ENCODE results near the gene DRD1. TPM values are rescaled to one million over a fixed set of nuclear protein-coding genes. Genes with fewer than 3 reads are reported as not detected.
"Not testable (repeated sequence)": the region's sequence is repeated elsewhere in the genome, so short reads cannot be mapped to it uniquely, and the experiment has no call there.

DRD1 gene
- total RNA-seq, 4 donors from 2014 or later: 0.13 TPM; not detected in 3

DNA sequence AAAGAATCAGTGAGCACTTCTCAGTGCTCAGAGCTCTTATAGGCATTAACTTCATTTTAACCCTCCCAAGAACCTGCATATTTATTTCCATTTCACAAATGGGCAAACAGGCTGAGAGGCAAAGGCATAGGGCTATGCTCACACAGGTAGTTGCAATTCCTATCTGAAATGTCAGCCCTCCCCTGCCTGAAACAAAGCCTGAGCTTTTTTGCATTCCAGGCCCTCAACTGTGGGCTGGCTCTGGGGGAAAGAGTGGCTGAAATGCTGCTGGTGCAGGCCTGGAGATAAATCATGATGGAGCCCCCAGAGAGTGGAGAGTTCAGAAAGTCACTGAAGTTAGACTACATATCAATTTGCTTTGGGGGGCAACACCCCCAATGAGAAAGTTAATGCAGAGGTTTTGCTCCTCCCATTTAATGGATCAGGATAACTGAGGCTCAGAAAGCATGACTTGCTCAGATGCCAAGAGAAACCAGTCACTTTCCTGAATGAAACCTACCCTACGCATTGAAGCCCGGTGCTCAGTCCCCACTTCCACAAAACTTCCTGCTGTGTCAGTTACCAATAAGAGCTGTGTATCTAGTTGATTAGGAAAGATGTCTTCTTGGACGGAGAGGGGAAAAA, 5.6 kb downstream of the DRD1 start:
- WGBS, 2 donors (ENCODE audit: low coverage in 1 of 2): 63 to 72% methylated on average over 3 of the region's 3 CpGs
- Histone ChIP-seq H3K9me3 (no peaks in the 10 kb centered on the region), H3K4me3 (no peak overlapping the region), H3K27me3 (peaks cover 36% of the 10 kb centered on the region), H3K36me3 (no peaks in the 10 kb centered on the region), H3K4me1 (peaks cover 0 to 1% (median 0%) of the 10 kb centered on the region in 3 donors), H3K27ac (no peak overlapping the region)
- no peak for TF ChIP-seq EP300 (IDR thresholded peaks at IDR 0.05)
- TF ChIP-seq, protein P1, sequence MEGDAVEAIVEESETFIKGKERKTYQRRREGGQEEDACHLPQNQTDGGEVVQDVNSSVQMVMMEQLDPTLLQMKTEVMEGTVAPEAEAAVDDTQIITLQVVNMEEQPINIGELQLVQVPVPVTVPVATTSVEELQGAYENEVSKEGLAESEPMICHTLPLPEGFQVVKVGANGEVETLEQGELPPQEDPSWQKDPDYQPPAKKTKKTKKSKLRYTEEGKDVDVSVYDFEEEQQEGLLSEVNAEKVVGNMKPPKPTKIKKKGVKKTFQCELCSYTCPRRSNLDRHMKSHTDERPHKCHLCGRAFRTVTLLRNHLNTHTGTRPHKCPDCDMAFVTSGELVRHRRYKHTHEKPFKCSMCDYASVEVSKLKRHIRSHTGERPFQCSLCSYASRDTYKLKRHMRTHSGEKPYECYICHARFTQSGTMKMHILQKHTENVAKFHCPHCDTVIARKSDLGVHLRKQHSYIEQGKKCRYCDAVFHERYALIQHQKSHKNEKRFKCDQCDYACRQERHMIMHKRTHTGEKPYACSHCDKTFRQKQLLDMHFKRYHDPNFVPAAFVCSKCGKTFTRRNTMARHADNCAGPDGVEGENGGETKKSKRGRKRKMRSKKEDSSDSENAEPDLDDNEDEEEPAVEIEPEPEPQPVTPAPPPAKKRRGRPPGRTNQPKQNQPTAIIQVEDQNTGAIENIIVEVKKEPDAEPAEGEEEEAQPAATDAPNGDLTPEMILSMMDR (IDR thresholded peaks at IDR 0.05): no peak
- no peak for ATAC-seq

DNA sequence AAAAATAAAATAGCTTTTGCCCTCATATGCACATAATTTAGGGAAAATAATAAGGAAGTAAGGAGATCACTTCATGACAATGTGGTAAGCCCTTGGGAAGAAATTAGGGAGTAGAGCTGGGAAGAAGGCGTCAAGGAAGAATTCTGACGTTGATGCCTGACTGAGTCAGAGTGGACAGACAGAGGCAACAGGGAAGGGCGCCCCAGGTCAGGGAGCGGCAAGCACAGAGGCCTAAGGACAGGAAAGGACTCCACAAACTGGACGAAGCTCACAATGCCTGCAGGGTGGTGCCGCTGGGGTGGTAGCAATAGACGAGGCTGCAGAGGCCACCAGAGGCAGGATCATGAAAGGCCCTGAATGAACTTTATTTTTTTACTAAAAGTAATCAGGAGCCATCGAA, 7.6 kb downstream of the DRD1 start:
- Histone ChIP-seq H3K4me3 (no peak overlapping the region), H3K9me3 (no peaks in the 10 kb centered on the region), H3K4me1 (no peaks in the 10 kb centered on the region), H3K36me3 (no peaks in the 10 kb centered on the region), H3K27ac (no peak overlapping the region), H3K27me3 (peaks cover 16% of the 10 kb centered on the region)
- ATAC-seq: no peak
- no peak for TF ChIP-seq EP300 (IDR thresholded peaks at IDR 0.05)
- no peak for TF ChIP-seq POLR2AphosphoS5 (IDR thresholded peaks at IDR 0.05)
- no peak for TF ChIP-seq POLR2A (IDR thresholded peaks at IDR 0.05)
- TF ChIP-seq, protein P1 (IDR thresholded peaks at IDR 0.05): no peak
- 48 to 62% methylated on average over 8 of the region's 8 CpGs for WGBS, 2 donors (ENCODE audit: low coverage in 1 of 2)

GRCh38 chr5:175434800-175435199, 9.2 kb downstream of the DRD1 start:
- Histone ChIP-seq H3K9me3 (no peaks in the 10 kb centered on the region), H3K4me3 (no peak overlapping the region), H3K27me3 (peaks cover 10% of the 10 kb centered on the region), H3K36me3 (no peaks in the 10 kb centered on the region), H3K27ac (no peak overlapping the region), H3K4me1 (no peaks in the 10 kb centered on the region)
- TF ChIP-seq, protein P1 (IDR thresholded peaks at IDR 0.05): no peak
- no peak for TF ChIP-seq EP300 (IDR thresholded peaks at IDR 0.05)
- no peak for TF ChIP-seq POLR2AphosphoS5 (IDR thresholded peaks at IDR 0.05)
- TF ChIP-seq POLR2A (IDR thresholded peaks at IDR 0.05): no peak
- 59 to 62% methylated on average over 6 of the region's 6 CpGs for WGBS, 2 donors (ENCODE audit: low coverage in 1 of 2)
- ATAC-seq: no peak

DNA sequence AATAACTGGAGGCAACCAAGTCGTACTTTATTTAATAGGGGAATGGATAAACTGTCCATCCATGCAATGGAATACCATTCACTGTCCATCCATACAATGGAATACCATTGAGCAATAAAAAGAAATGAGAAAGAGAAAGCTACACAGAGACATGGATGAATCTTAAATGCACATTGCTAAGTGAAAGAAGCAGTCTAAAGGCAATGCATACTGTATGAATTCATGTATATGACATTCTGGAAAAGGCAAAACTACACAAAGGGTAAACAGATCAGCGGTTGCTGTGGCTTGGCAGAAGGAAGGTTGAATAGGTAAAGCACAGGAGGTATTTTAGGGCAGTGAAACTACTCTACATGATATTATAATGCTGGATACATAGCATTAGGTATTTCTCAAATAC, 16.2 kb downstream of the DRD1 start:
- ATAC-seq: no peak
- WGBS, 2 donors (ENCODE audit: low coverage in 1 of 2): 80 to 82% methylated on average over 2 of the region's 2 CpGs
- Histone ChIP-seq H3K27me3 (no peaks in the 10 kb centered on the region), H3K4me3 (no peak overlapping the region), H3K9me3 (peaks cover 0 to 6% (median 0%) of the 10 kb centered on the region in 3 donors), H3K36me3 (no peaks in the 10 kb centered on the region), H3K27ac (no peak overlapping the region), H3K4me1 (no peaks in the 10 kb centered on the region)
- TF ChIP-seq POLR2A (IDR thresholded peaks at IDR 0.05) (no peak), EP300 (IDR thresholded peaks at IDR 0.05) (no peak), POLR2AphosphoS5 (IDR thresholded peaks at IDR 0.05) (no peak)
- TF ChIP-seq, protein P1 (IDR thresholded peaks at IDR 0.05): no peak

- peaks cover 10% of the 10 kb centered on the region for H3K27me3 ChIP-seq
- H3K4me3 ChIP-seq, ATAC-seq, H3K4me1 ChIP-seq, H3K27ac ChIP-seq, H3K9me3 ChIP-seq, H3K36me3 ChIP-seq: not testable (repeated sequence)
These were observed 19.4 kb downstream of the DRD1 start for GRCh38 chr5:175424594-175424993.

All from gastroesophageal sphincter (tissue), 4 donors.